ENCODE measurements around the gene ASS1. TPM values are rescaled to one million over a fixed set of nuclear protein-coding genes. Genes with fewer than 3 reads are reported as not detected.
A peak's percentile ranks its signal among the peaks of the same experiment; 100 is the strongest.

The ASS1 gene
- total and polyA plus RNA-seq, 2 of the 13 experiments (the other 11 are each of a cell fraction or from before 2014, with no cell fraction given): 77.6 to 122 TPM

DNA sequence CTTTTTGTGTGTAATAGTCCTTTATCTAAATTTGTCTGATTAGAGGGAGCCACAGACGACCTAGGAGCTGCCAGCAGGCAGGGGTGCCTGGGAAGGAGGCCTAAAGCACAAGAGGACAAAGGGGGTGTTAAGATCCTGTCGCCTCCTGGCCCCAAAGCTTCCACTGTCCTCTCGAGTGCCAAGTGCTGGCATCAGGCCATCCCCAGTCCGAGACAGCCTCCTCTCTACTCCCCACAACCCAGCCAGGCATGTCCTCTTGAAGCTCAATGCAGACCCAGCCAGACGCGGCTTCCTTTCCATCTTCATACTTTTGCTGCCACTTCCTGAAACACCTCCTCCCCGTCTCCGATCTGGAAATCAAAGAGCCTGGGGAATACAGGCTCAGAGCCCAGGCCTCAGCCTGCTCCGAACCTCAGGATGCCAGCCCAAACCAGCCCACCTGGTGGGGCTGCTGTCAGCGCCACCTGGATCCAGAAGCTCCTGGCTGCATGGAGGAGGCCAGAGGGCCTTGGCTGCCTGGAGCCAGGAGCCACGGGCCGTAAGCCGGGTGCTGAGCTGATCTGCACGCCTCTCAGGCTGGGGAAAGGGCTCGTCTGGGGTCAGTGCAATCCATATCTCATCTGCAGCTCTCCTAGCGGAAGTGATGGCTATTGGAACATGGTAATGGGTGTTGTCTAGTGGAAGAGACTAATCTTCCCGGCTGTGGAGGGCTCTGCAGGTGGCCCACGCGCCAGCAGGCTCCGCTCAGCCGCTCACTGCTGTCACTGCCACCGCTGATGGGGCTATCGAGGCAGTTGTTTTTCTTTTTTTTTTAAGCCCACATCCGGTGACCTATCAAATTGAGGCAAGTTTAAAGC is 74.4 kb downstream of the ASS1 start:
- in situ Hi-C loops (cut with HindIII; ENCODE audit: extremely low pct_ligation_motif_present, low pct_unique_long_range_greater_than_20kb): no loop called here
- ATAC-seq (peak; percentile 76), DNase-seq (ENCODE audit: low spot score) (no peak), FAIRE-seq (no peak)
- intact Hi-C loops (cut with micrococcal nuclease; ENCODE audit: unreplicated experiment): no loop called here
- Histone ChIP-seq H4K20me1 (ENCODE audit: insufficient read depth, low read length) (no peaks in the 10 kb centered on the region), H3K9me3 (ENCODE audit: low read length) (no peaks in the 10 kb centered on the region), H3K4me2 (ENCODE audit: low read depth, low read length) (peak overlapping the region; percentile 20; the same call in 1 of the 2 replicates), H3K4me1 (ENCODE audit: insufficient read depth, low read length) (peaks cover 26% of the 10 kb centered on the region), H2AFZ (ENCODE audit: low read length) (no peak overlapping the region), H3K79me2 (ENCODE audit: insufficient read depth, low read length) (no peaks in the 10 kb centered on the region), H3K36me3 (replicated peaks in 1 of 2; ENCODE audit: control insufficient read depth in 1 of 2, insufficient read depth in 2 of 2, low read length in 2 of 2) (no peaks in the 10 kb centered on the region), H3K27me3 (ENCODE audit: control insufficient read depth in 1 of 2, insufficient read depth in 2 of 2, low read length in 2 of 2) (peaks cover 3 to 14% of the 10 kb centered on the region in 2 experiments; a peak in 4 of 5 replicates), H3K27ac (ENCODE audit: extremely low read length, insufficient read depth, low read length) (no peak overlapping the region), H3K4me3 (replicated peaks in 1 of 3; ENCODE audit: insufficient read depth in 1 of 3, low read depth in 2 of 3, low read length in 3 of 3) (no peak overlapping the region), H3K9ac (ENCODE audit: insufficient read depth, low read depth, low read length) (no peak overlapping the region)
- POLR2A ChIA-PET: interaction anchor here (1.0 to 3.7 kb wide), 2 partner anchors 18 to 20 kb away, joined by 3 to 21 read pairs; no protein-coding TSS in a partner anchor
- CTCF ChIA-PET (ENCODE audit: low intra/inter-chr PET ratio, low total read pairs): no interaction called here
- WGBS (ENCODE audit: low lambda C conversion rate): 32% methylated on average over 24 of the region's 24 CpGs
- no TSS peak for BruUV-seq (replicated peaks)
- TF ChIP-seq, protein P1, sequence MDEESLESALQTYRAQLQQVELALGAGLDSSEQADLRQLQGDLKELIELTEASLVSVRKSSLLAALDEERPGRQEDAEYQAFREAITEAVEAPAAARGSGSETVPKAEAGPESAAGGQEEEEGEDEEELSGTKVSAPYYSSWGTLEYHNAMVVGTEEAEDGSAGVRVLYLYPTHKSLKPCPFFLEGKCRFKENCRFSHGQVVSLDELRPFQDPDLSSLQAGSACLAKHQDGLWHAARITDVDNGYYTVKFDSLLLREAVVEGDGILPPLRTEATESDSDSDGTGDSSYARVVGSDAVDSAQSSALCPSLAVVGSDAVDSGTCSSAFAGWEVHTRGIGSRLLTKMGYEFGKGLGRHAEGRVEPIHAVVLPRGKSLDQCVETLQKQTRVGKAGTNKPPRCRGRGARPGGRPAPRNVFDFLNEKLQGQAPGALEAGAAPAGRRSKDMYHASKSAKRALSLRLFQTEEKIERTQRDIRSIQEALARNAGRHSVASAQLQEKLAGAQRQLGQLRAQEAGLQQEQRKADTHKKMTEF (CRISPR knock-in tag; IDR thresholded peaks at IDR 0.05): no peak
- TF ChIP-seq ZBTB39 (CRISPR knock-in tag; IDR thresholded peaks at IDR 0.05): no peak
- no peak for TF ChIP-seq MYNN (CRISPR knock-in tag; IDR thresholded peaks at IDR 0.05; ENCODE audit: low read depth)
- TF ChIP-seq ZNF317 (CRISPR knock-in tag; IDR thresholded peaks at IDR 0.05): 0 out of 2 replicates have a peak, but pooled peaks have one; percentile 23
- TF ChIP-seq ZFP36L2 (CRISPR knock-in tag; IDR thresholded peaks at IDR 0.05): no peak
- TF ChIP-seq POGK (CRISPR knock-in tag; conservative IDR thresholded peaks at IDR 0.05): no peak
- no peak for TF ChIP-seq TOPORS (CRISPR knock-in tag; IDR thresholded peaks at IDR 0.05)
- 0 out of 2 replicates have a peak, but pooled peaks have one; percentile 19 for TF ChIP-seq SALL1 (CRISPR knock-in tag; IDR thresholded peaks at IDR 0.05)
- TF ChIP-seq UBTF (CRISPR knock-in tag; IDR thresholded peaks at IDR 0.05): peak; percentile 24; the same call in 1 of the 2 replicates
- no peak for TF ChIP-seq ZNF839 (CRISPR knock-in tag; IDR thresholded peaks at IDR 0.05; ENCODE audit: borderline replicate concordance)
- no peak for TF ChIP-seq THAP11 (CRISPR knock-in tag; IDR thresholded peaks at IDR 0.05)
- TF ChIP-seq MYC (CRISPR knock-in tag; IDR thresholded peaks at IDR 0.05; ENCODE audit: borderline replicate concordance): 0 out of 2 replicates have a peak, but pooled peaks have one; percentile 17
- TF ChIP-seq, protein P2, sequence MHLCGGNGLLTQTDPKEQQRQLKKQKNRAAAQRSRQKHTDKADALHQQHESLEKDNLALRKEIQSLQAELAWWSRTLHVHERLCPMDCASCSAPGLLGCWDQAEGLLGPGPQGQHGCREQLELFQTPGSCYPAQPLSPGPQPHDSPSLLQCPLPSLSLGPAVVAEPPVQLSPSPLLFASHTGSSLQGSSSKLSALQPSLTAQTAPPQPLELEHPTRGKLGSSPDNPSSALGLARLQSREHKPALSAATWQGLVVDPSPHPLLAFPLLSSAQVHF (CRISPR knock-in tag; IDR thresholded peaks at IDR 0.05): no peak

Data from HepG2 (cell line).